IMR-90 (cell line): ENCODE measurements around the gene TWIST2. TPM values are rescaled to one million over a fixed set of nuclear protein-coding genes. Genes with fewer than 3 reads are reported as not detected.

Source experiments
- ATAC-seq: fragments of 200-7000 bp; cut with Tn5 transposase; 2 replicates; pipeline ENCODE4 v1.9.1; 2020; ENCODE audit warnings: low read depth, mild to moderate bottlenecking, moderate library complexity
- BruUV-seq: library from RNA; stranded (reverse); fragments of 400-500 nt; replicated peaks from 2 replicates; lab custom pipeline; 2021; lab: Mats Ljungman, UMichigan
- CTCF ChIA-PET: fragments of 300-600 bp; formaldehyde crosslinking; extraction: SDS; loops from one replicate; lab custom pipeline; 2021; ENCODE audit warnings: antibody characterized with exemption; lab: Yijun Ruan, JAX
- POLR2A ChIA-PET: fragments of 300-600 bp; sonication (Branson Sonifier 250); formaldehyde crosslinking; loops from one replicate; lab custom pipeline; 2022; ENCODE audit warnings: antibody characterized with exemption; ENCODE audit not compliant: unreplicated experiment; lab: Charles Lee
- DNase-seq: peaks from one replicate; pipeline ENCODE4 v3.0.0; 2013
- H2AFZ ChIP-seq: replicated peaks from 2 replicates; pipeline ENCODE3; 2013; ENCODE audit warnings: low read length, mild to moderate bottlenecking; ENCODE audit not compliant: poor library complexity
- H2AK5ac ChIP-seq: 2 replicates; pipeline ENCODE4 v1.6.1; 2013; ENCODE audit warnings: low read depth, low read length, inconsistent platforms
- H2AK9ac ChIP-seq: replicated peaks from 2 replicates; pipeline ENCODE3; 2013; ENCODE audit warnings: mild to moderate bottlenecking, low read depth, low read length, moderate library complexity; ENCODE audit not compliant: poor library complexity
- H2BK120ac ChIP-seq: 2 replicates; pipeline ENCODE4 v1.6.1; 2013; ENCODE audit warnings: low read depth, low read length, inconsistent platforms
- H2BK15ac ChIP-seq: 3 replicates; pipeline ENCODE4 v1.6.1; 2013; ENCODE audit warnings: low read depth, low read length, inconsistent platforms
- H2BK20ac ChIP-seq: 2 replicates; pipeline ENCODE4 v1.6.1; 2013; ENCODE audit warnings: low read depth, mild to moderate bottlenecking, inconsistent platforms, low read length, moderate library complexity
- H2BK5ac ChIP-seq: 2 replicates; pipeline ENCODE4 v1.6.1; 2013; ENCODE audit warnings: mild to moderate bottlenecking, low read depth, low read length, inconsistent platforms; ENCODE audit not compliant: poor library complexity, severe bottlenecking
- H3K14ac ChIP-seq: replicated peaks from 2 replicates; pipeline ENCODE4 v1.6.1; 2013; ENCODE audit warnings: low read depth, low read length, inconsistent platforms
- H3K18ac ChIP-seq: 2 replicates; pipeline ENCODE4 v1.6.1; 2013; ENCODE audit warnings: low read depth, low read length, control low read depth
- H3K23ac ChIP-seq: 2 replicates; pipeline ENCODE4 v1.6.1; 2013; ENCODE audit warnings: low read depth, low read length, inconsistent platforms
- H3K27ac ChIP-seq: 2 replicates; pipeline ENCODE4 v1.5.1; 2013; ENCODE audit warnings: mild to moderate bottlenecking, control low read depth, low read length; ENCODE audit not compliant: insufficient read depth
- H3K27me3 ChIP-seq: 2 replicates; pipeline ENCODE4 v1.6.1; 2013; ENCODE audit warnings: low read length; ENCODE audit not compliant: control insufficient read depth, insufficient read depth
- H3K36me3 ChIP-seq: 2 replicates; pipeline ENCODE4 v1.6.1; 2013; ENCODE audit warnings: low read length, mixed read lengths; ENCODE audit not compliant: control insufficient read depth, insufficient read depth
- H3K4ac ChIP-seq: 2 replicates; pipeline ENCODE4 v1.6.1; 2013; ENCODE audit warnings: low read depth, low read length, inconsistent platforms
- H3K4me1 ChIP-seq: 2 replicates; pipeline ENCODE4 v1.6.1; 2013; ENCODE audit warnings: low read length, mixed read lengths; ENCODE audit not compliant: control insufficient read depth, insufficient read depth
- H3K4me2 ChIP-seq: 2 replicates; pipeline ENCODE4 v1.6.1; 2013; ENCODE audit warnings: low read depth, mild to moderate bottlenecking, control low read depth, low read length, moderate library complexity
- H3K4me3 ChIP-seq: 2 replicates; pipeline ENCODE4 v1.5.1; 2013; ENCODE audit warnings: low read depth, mild to moderate bottlenecking, control low read depth, low read length, moderate library complexity; ENCODE audit not compliant: insufficient read depth
- H3K56ac ChIP-seq: 2 replicates; pipeline ENCODE4 v1.6.1; 2013; ENCODE audit warnings: low read length, inconsistent platforms; ENCODE audit not compliant: insufficient read depth; ENCODE audit errors: extremely low read depth
- H3K79me1 ChIP-seq, 2 experiments: 2 replicates each; pipeline ENCODE4 v1.6.1; 2013; ENCODE audit warnings: low read length in 2 of 2, inconsistent platforms in 1 of 2, low read depth in 1 of 2
- H3K9ac ChIP-seq: 2 replicates; pipeline ENCODE4 v1.6.1; 2013; ENCODE audit warnings: low read depth, low read length, control low read depth
- H3K9me1 ChIP-seq: 2 replicates; pipeline ENCODE4 v1.6.1; 2013; ENCODE audit warnings: low read length, inconsistent platforms; ENCODE audit not compliant: insufficient read depth
- H3K9me3 ChIP-seq: 2 replicates; pipeline ENCODE4 v1.6.1; 2013; ENCODE audit warnings: low read length; ENCODE audit not compliant: control insufficient read depth, insufficient read depth
- H4K20me1 ChIP-seq: 2 replicates; pipeline ENCODE4 v1.6.1; 2013; ENCODE audit warnings: low read length, inconsistent platforms; ENCODE audit not compliant: insufficient read depth
- H4K5ac ChIP-seq: 2 replicates; pipeline ENCODE4 v1.6.1; 2013; ENCODE audit warnings: mild to moderate bottlenecking, low read depth, low read length, control low read depth
- H4K8ac ChIP-seq, 2 experiments: 2 replicates each; pipeline ENCODE4 v1.6.1; 2013; ENCODE audit warnings: low read depth in 2 of 2, low read length in 2 of 2, control low read depth in 1 of 2, inconsistent platforms in 1 of 2
- H4K91ac ChIP-seq: 2 replicates; pipeline ENCODE4 v1.6.1; 2013; ENCODE audit warnings: low read depth, low read length, inconsistent platforms; ENCODE audit not compliant: insufficient read depth
- BHLHE40 ChIP-seq: fragments of 150-350 bp; IDR thresholded peaks from 2 replicates; pipeline ENCODE4 v1.6.1; 2016; ENCODE audit warnings: mild to moderate bottlenecking, low read depth, low read length
- MAZ ChIP-seq: IDR thresholded peaks from 2 replicates; pipeline ENCODE4 v1.6.1; 2012; ENCODE audit warnings: low read depth, mild to moderate bottlenecking, low read length, improper control_type of control experiment, moderate library complexity, borderline replicate concordance
- RAD21 ChIP-seq: IDR thresholded peaks from 2 replicates; pipeline ENCODE4 v1.6.1; 2012; ENCODE audit warnings: low read length, improper control_type of control experiment
- SMC3 ChIP-seq: fragments of 150-350 bp; IDR thresholded peaks from 2 replicates; pipeline ENCODE4 v1.6.1; 2016; ENCODE audit warnings: low read depth, mild to moderate bottlenecking, antibody characterized with exemption, low read length, moderate library complexity
- WGBS, 2 experiments: methylation state at CpG; one replicate each; pipeline versions ENCODE4 v1.1.5 to v1.1.7; 2013; ENCODE audit warnings: missing lambda C conversion rate in 2 of 2; ENCODE audit not compliant: insufficient read length in 1 of 2; ENCODE audit errors: extremely low coverage in 2 of 2; 5-methylcytosine and 5-hydroxymethylcytosine counted together
- dilution Hi-C: fragments of 300-500 bp; cut with HindIII; formaldehyde crosslinking; loops from one replicate; pipeline ENCODE4 v1.14.3; 2018; ENCODE audit warnings: low sequenced_read_pairs; ENCODE audit not compliant: unreplicated experiment
- in situ Hi-C: fragments of 300-500 bp; cut with MboI; formaldehyde crosslinking; loops from 3 replicates; pipeline ENCODE4 v1.14.3; 2019; ENCODE audit warnings: low sequenced_read_pairs, inconsistent platforms, mixed read lengths
- intact Hi-C: fragments of 100-400 bp; cut with micrococcal nuclease; formaldehyde crosslinking; loops from 2 replicates; pipeline ENCODE4 v1.10.0; 2022
- polyA plus RNA-seq, 3 experiments: library from polyadenylated mRNA; depleted of rRNA; stranded (reverse); fragments of >200 nt; gene quantifications; 2 replicates each; pipeline ENCODE4 v1.2.3, GENCODE V29; 2012; ENCODE audit warnings: low replicate concordance in 1 of 3
- total RNA-seq: library from RNA; depleted of rRNA; stranded (reverse); fragments of >200 nt; gene quantifications from 2 replicates; pipeline ENCODE4 v1.2.3, GENCODE V29; 2012
- TF ChIP-seq, protein P1 (sequence below): fragments of 150-350 bp; IDR thresholded peaks from 2 replicates; pipeline ENCODE4 v1.6.1; 2016; ENCODE audit warnings: low read depth, mild to moderate bottlenecking, low read length, moderate library complexity, borderline replicate concordance
- TF ChIP-seq, protein P2 (sequence below): fragments of 150-350 bp; IDR thresholded peaks from 2 replicates; pipeline ENCODE4 v1.6.1; 2017; ENCODE audit warnings: mild to moderate bottlenecking, antibody characterized with exemption, low read length, low read depth

Gene TWIST2
- total and polyA plus RNA-seq, 2 of the 4 experiments (the other 2 are of a cell fraction), result 9.3 to 33.6 TPM

DNA sequence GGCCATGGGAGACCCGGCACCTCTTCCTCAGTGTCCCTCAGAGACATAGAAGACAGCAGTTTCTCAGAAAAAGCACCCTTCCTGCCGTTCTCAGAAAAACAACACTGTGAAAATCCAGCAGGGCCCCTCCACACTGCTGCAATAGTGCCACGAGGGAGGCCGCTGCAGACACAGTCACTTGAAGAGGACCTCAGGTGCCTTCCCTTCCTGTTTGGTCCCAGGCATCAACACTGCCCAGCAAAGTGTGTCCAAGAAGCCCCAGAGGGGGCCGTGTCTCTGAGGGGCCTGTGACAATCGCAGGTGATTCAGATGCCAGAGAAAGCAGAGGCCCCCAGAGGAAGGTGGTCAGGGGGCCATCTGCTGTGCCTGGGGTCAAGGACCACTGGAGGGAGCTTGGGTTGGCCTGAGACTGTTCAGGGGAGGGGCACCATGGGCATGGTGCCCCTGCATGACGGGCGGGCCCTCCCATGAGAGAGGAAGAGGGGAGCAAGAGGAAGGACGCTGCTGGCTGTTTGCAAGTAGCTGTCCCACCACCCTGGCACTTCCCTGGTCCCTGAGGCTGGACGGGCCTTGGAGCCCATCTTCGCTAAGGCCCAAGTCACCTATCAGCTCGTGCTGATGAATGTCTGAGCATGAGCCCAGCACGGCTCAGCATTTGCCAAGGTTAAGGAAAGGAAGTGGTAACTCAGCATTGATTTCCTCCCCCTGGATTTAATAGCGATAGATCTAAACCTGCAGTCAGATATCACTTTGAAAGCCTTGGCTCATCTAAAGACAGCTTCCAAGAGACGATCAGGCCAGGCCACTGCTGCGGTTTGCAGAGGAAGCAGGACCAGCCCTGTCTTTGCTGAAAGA, 9.1 kb downstream of the TWIST2 start (continued):
- TF ChIP-seq BHLHE40, result no peak

DNA sequence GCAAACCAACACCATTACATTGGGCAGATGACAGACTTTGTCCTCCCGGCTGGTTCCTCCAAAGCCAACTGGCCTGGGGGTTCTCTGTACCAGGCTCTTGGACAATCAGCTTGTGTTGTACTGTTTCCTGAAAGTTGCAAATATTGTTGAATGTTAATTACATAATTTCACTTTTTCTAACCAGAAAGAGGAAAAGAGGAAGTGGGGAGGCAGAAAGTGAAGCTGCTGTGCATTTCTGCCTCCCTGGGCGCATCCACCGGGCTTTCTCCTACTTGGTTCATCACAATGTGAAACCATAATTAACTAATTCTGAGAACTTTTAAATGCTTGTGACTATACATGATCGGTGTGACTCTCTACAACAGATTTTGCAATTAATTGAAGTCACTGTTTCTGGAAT, 10.1 kb downstream of the TWIST2 start:
- Histone ChIP-seq H4K20me1 (peaks cover 5% of the 10 kb centered on the region; the same call in 1 of the 2 replicates), H3K79me1 (peaks cover 48 to 89% of the 10 kb centered on the region in 2 experiments), H3K23ac (no peak overlapping the region), H2BK5ac (no peak overlapping the region), H3K4me2 (no peak overlapping the region), H2AK5ac (no peak overlapping the region), H4K91ac (no peak overlapping the region), H2BK120ac (no peak overlapping the region), H3K9ac (no peak overlapping the region), H4K5ac (no peak overlapping the region), H2BK20ac (no peak overlapping the region), H3K9me1 (peaks cover 19% of the 10 kb centered on the region; the same call in 1 of the 2 replicates), H4K8ac (no peak overlapping the region), H3K14ac (no peak overlapping the region), H2BK15ac (no peak overlapping the region), H3K27ac (no peak overlapping the region), H2AFZ (no peak overlapping the region), H3K18ac (no peak overlapping the region), H3K4me3 (no peak overlapping the region), H3K4me1 (peaks cover 4% of the 10 kb centered on the region; the same call in 1 of the 2 replicates), H3K4ac (no peak overlapping the region), H3K36me3 (peaks cover 16% of the 10 kb centered on the region; the same call in 1 of the 2 replicates), H2AK9ac (no peak overlapping the region), H3K27me3 (no peaks in the 10 kb centered on the region), H3K9me3 (no peaks in the 10 kb centered on the region), H3K56ac (no peak overlapping the region)
- in situ Hi-C loops (no loop called here), intact Hi-C loops (no loop called here), dilution Hi-C loops (no loop called here)
- DNase-seq (no peak), ATAC-seq (no peak)
- CTCF ChIA-PET, result no interaction called here
- TF ChIP-seq, protein P1, sequence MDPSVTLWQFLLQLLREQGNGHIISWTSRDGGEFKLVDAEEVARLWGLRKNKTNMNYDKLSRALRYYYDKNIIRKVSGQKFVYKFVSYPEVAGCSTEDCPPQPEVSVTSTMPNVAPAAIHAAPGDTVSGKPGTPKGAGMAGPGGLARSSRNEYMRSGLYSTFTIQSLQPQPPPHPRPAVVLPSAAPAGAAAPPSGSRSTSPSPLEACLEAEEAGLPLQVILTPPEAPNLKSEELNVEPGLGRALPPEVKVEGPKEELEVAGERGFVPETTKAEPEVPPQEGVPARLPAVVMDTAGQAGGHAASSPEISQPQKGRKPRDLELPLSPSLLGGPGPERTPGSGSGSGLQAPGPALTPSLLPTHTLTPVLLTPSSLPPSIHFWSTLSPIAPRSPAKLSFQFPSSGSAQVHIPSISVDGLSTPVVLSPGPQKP, result no peak
- TF ChIP-seq, protein P2, sequence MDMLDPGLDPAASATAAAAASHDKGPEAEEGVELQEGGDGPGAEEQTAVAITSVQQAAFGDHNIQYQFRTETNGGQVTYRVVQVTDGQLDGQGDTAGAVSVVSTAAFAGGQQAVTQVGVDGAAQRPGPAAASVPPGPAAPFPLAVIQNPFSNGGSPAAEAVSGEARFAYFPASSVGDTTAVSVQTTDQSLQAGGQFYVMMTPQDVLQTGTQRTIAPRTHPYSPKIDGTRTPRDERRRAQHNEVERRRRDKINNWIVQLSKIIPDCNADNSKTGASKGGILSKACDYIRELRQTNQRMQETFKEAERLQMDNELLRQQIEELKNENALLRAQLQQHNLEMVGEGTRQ, result no peak
- TF ChIP-seq MAZ (no peak), SMC3 (no peak), RAD21 (no peak)
- WGBS, 2 experiments, result no CpG with 5 or more reads among the region's 4 CpGs
- BruUV-seq, result no TSS peak
- POLR2A ChIA-PET, result interaction anchor here (0.6 kb wide), 2 partner anchors 10 to 577 kb away, joined by 3 read pairs; partner anchors contain the start of gene TWIST2
